ENCODE data around the gene CCDC9.

The CCDC9 gene

GRCh38 chr19:47228168-47228936 lies 28.0 kb upstream of the CCDC9 start:
- peak; percentile 71 for DNase-seq
- peaks cover 11% of the 10 kb centered on the region for H3K79me2 ChIP-seq (ENCODE audit: control insufficient read depth, insufficient read depth, low read length)

DNA sequence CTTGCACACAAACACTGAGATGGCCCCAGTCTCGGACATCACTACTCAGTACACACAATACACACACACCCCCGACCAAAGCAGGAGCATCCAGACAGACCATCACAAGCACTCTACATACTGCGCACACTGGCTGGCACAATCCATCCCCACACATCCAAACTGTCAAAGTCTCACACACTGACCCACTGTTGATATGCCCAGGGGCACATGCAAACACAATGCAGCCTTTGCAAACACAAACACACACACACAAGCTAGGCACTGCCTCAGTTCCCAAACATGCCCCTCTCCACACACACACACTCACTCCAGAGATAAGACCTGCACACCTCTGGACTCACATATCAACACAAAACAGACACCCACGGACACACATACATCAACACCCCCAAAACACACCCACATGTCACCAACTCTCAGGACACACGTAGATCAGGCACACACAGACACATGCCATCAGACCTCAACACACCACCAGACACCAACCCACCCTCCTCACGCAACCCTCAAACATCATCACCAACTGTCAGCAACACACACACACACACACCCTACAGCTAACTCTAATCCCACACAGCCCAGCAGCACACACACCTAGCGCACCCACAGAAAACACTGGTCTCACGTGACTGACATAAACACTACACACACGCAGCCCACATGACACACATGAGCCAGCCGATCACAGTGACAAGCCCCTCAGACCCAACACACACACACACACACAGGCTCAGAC lies 27.2 kb upstream of the CCDC9 start:
- H2BK120ac ChIP-seq (ENCODE audit: low read depth, low read length) = no peak overlapping the region
- H3K9ac ChIP-seq (ENCODE audit: low read length) = peak overlapping the region; percentile 85
- no peaks in the 10 kb centered on the region for H3K27me3 ChIP-seq (ENCODE audit: insufficient read depth, low read length, poor library complexity)
- DNase-seq = peak; percentile 43
- H2BK15ac ChIP-seq (replicated peaks; ENCODE audit: low read depth) = no peak overlapping the region
- WGBS (ENCODE audit: extremely low coverage, insufficient coverage, low lambda C conversion rate) = no CpG with 5 or more reads among the region's 10 CpGs
- H3K79me2 ChIP-seq (ENCODE audit: control insufficient read depth, insufficient read depth, low read length) = peaks cover 11% of the 10 kb centered on the region
- H3K79me1 ChIP-seq (ENCODE audit: low read length) = peaks cover 10% of the 10 kb centered on the region
- H4K8ac ChIP-seq (ENCODE audit: low read depth, low read length) = no peak overlapping the region
- H3K4me2 ChIP-seq (ENCODE audit: low read length) = peak overlapping the region; percentile 71
- no peaks in the 10 kb centered on the region for H3K36me3 ChIP-seq (ENCODE audit: control insufficient read depth, insufficient read depth, low read length)
- H4K5ac ChIP-seq (ENCODE audit: low read length) = no peak overlapping the region
- H3K4me3 ChIP-seq (ENCODE audit: low read length) = peak overlapping the region; percentile 32
- peaks cover 10% of the 10 kb centered on the region for H3K4me1 ChIP-seq (ENCODE audit: control insufficient read depth, low read depth, low read length)
- peak overlapping the region; percentile 94 for H3K56ac ChIP-seq (ENCODE audit: low read length)
- no peak overlapping the region for H2BK5ac ChIP-seq (ENCODE audit: low read length)
- H3K18ac ChIP-seq (ENCODE audit: low read length) = no peak overlapping the region
- H3K23ac ChIP-seq (ENCODE audit: low read length) = no peak overlapping the region
- H3K27ac ChIP-seq (ENCODE audit: low read depth, low read length) = no peak overlapping the region
- no peak overlapping the region for H3K4ac ChIP-seq (ENCODE audit: low read depth, low read length)
- H2AK5ac ChIP-seq (ENCODE audit: low read length) = peak overlapping the region; percentile 10

More at GRCh38 chr19:47228168-47228936, 28.0 kb upstream of the CCDC9 start:
- H4K8ac ChIP-seq (ENCODE audit: low read depth, low read length) = peak overlapping the region; percentile 41
- peaks cover 10% of the 10 kb centered on the region for H3K4me1 ChIP-seq (ENCODE audit: control insufficient read depth, low read depth, low read length)
- H4K5ac ChIP-seq (ENCODE audit: low read length) = no peak overlapping the region
- peak overlapping the region; percentile 96 for H3K27ac ChIP-seq (ENCODE audit: low read depth, low read length)
- H3K23ac ChIP-seq (ENCODE audit: low read length) = no peak overlapping the region
- peak overlapping the region; percentile 71 for H3K4me2 ChIP-seq (ENCODE audit: low read length)
- H2BK15ac ChIP-seq (replicated peaks; ENCODE audit: low read depth) = no peak overlapping the region
- H3K4me3 ChIP-seq (ENCODE audit: low read length) = peak overlapping the region; percentile 38
- H3K18ac ChIP-seq (ENCODE audit: low read length) = peak overlapping the region; percentile 90
- H2AK5ac ChIP-seq (ENCODE audit: low read length) = no peak overlapping the region
- H3K9ac ChIP-seq (ENCODE audit: low read length) = peak overlapping the region; percentile 85
- H3K79me1 ChIP-seq (ENCODE audit: low read length) = peaks cover 10% of the 10 kb centered on the region
- no peaks in the 10 kb centered on the region for H3K27me3 ChIP-seq (ENCODE audit: insufficient read depth, low read length, poor library complexity)
- H2BK5ac ChIP-seq (ENCODE audit: low read length) = peak overlapping the region; percentile 49
- no CpG with 5 or more reads among the region's 50 CpGs for WGBS (ENCODE audit: extremely low coverage, insufficient coverage, low lambda C conversion rate)
- peak overlapping the region; percentile 94 for H3K56ac ChIP-seq (ENCODE audit: low read length)
- H3K4ac ChIP-seq (ENCODE audit: low read depth, low read length) = peak overlapping the region; percentile 96
- peak overlapping the region; percentile 94 for H2BK120ac ChIP-seq (ENCODE audit: low read depth, low read length)
- no peaks in the 10 kb centered on the region for H3K36me3 ChIP-seq (ENCODE audit: control insufficient read depth, insufficient read depth, low read length)

DNA sequence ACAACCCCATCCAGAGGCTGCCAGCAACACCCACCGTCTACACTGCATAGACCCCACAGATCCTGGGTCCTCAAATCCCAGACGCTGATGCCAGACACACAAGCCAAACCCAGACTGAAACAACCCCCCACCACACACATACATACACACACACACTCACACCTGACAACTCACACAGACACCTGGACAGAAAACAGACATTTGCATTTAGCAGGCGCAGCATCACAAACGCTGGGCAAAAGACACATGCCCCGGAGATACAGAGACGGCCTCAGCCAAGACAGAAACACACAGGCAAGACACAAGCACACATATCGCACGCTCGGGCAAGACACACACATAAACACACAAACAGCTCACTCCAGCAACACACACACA lies 26.7 kb upstream of the CCDC9 start:
- H3K4me3 ChIP-seq (ENCODE audit: low read length) = peak overlapping the region; percentile 32
- H4K8ac ChIP-seq (ENCODE audit: low read depth, low read length) = no peak overlapping the region
- peaks cover 10% of the 10 kb centered on the region for H3K79me1 ChIP-seq (ENCODE audit: low read length)
- H4K5ac ChIP-seq (ENCODE audit: low read length) = no peak overlapping the region
- H3K9ac ChIP-seq (ENCODE audit: low read length) = peak overlapping the region; percentile 85
- no CpG with 5 or more reads among the region's 9 CpGs for WGBS (ENCODE audit: extremely low coverage, insufficient coverage, low lambda C conversion rate)
- H3K36me3 ChIP-seq (ENCODE audit: control insufficient read depth, insufficient read depth, low read length) = no peaks in the 10 kb centered on the region
- DNase-seq = peak; percentile 51
- no peaks in the 10 kb centered on the region for H3K27me3 ChIP-seq (ENCODE audit: insufficient read depth, low read length, poor library complexity)
- peaks cover 10% of the 10 kb centered on the region for H3K4me1 ChIP-seq (ENCODE audit: control insufficient read depth, low read depth, low read length)
- H3K27ac ChIP-seq (ENCODE audit: low read depth, low read length) = no peak overlapping the region
- no peak overlapping the region for H3K4ac ChIP-seq (ENCODE audit: low read depth, low read length)
- H3K56ac ChIP-seq (ENCODE audit: low read length) = peak overlapping the region; percentile 94
- H2BK5ac ChIP-seq (ENCODE audit: low read length) = no peak overlapping the region
- peak overlapping the region; percentile 19 for H3K4me2 ChIP-seq (ENCODE audit: low read length)
- H2BK120ac ChIP-seq (ENCODE audit: low read depth, low read length) = no peak overlapping the region
- no peak overlapping the region for H3K18ac ChIP-seq (ENCODE audit: low read length)
- H3K79me2 ChIP-seq (ENCODE audit: control insufficient read depth, insufficient read depth, low read length) = peaks cover 11% of the 10 kb centered on the region
- no peak overlapping the region for H2BK15ac ChIP-seq (replicated peaks; ENCODE audit: low read depth)
- no peak overlapping the region for H3K23ac ChIP-seq (ENCODE audit: low read length)
- no peak overlapping the region for H2AK5ac ChIP-seq (ENCODE audit: low read length)

DNA sequence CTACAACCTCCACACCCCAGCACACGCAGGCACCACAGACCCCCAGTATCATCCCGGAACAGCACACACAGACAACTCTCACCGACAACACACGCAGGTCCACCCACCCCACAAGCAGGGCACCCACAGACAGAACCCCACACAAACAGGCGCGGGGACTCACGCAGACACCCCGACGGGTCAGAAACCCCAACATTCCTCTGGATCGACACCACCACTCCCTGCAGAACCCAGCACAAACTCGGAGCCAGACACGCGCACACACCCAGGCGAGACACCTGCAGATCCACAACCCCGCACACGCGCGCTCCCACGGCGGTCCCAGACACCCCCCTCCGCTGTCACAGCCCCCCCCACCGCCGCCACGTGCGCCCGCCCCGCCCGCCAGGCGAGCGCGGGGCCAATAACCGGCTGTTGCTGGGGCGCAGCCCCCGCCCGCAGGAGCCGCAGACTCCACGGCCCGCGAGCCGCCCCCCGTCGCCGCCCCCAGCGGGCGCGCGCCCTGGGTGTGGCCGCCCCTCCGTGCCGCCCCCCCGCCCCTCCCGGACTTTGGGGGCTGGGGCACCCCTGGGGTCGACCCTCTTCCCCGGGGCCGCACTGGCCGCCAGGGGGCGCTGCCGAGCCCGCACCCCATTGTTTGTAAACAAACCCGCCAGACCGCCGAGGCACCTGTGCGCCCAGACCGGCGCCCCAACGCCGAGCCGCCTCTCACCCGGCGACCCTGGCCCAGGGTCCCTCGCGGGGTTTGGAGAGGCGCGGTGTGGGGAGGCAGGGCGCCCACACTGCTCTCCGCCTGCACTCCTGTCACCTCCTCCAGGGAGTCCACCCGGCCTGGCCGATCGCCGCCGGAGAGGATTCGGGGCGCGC lies 26.0 kb upstream of the CCDC9 start:
- no peak overlapping the region for H4K8ac ChIP-seq (ENCODE audit: low read depth, low read length)
- WGBS (ENCODE audit: extremely low coverage, insufficient coverage, low lambda C conversion rate) = no CpG with 5 or more reads among the region's 84 CpGs
- H3K4me3 ChIP-seq (ENCODE audit: low read length) = peak overlapping the region; percentile 61
- no peak overlapping the region for H3K23ac ChIP-seq (ENCODE audit: low read length)
- no peak overlapping the region for H2BK15ac ChIP-seq (replicated peaks; ENCODE audit: low read depth)
- H3K4me1 ChIP-seq (ENCODE audit: control insufficient read depth, low read depth, low read length) = peaks cover 10% of the 10 kb centered on the region
- H3K4me2 ChIP-seq (ENCODE audit: low read length) = peak overlapping the region; percentile 71
- H4K5ac ChIP-seq (ENCODE audit: low read length) = no peak overlapping the region
- peak overlapping the region; percentile 64 for H3K18ac ChIP-seq (ENCODE audit: low read length)
- peak overlapping the region; percentile 85 for H3K9ac ChIP-seq (ENCODE audit: low read length)
- H2BK120ac ChIP-seq (ENCODE audit: low read depth, low read length) = no peak overlapping the region
- peaks cover 11% of the 10 kb centered on the region for H3K79me2 ChIP-seq (ENCODE audit: control insufficient read depth, insufficient read depth, low read length)
- peak overlapping the region; percentile 56 for H3K27ac ChIP-seq (ENCODE audit: low read depth, low read length)
- peak overlapping the region; percentile 94 for H3K56ac ChIP-seq (ENCODE audit: low read length)
- H3K79me1 ChIP-seq (ENCODE audit: low read length) = peaks cover 10% of the 10 kb centered on the region
- no peaks in the 10 kb centered on the region for H3K27me3 ChIP-seq (ENCODE audit: insufficient read depth, low read length, poor library complexity)
- DNase-seq = peak; percentile 42
- no peaks in the 10 kb centered on the region for H3K36me3 ChIP-seq (ENCODE audit: control insufficient read depth, insufficient read depth, low read length)
- H2BK5ac ChIP-seq (ENCODE audit: low read length) = no peak overlapping the region
- H2AK5ac ChIP-seq (ENCODE audit: low read length) = no peak overlapping the region
- H3K4ac ChIP-seq (ENCODE audit: low read depth, low read length) = peak overlapping the region; percentile 58

- H3K18ac ChIP-seq (ENCODE audit: low read length) = peak within 1 kb of the TSS; percentile 64
- H4K5ac ChIP-seq (ENCODE audit: low read length) = no peak within 1 kb of the TSS
- H3K4me2 ChIP-seq (ENCODE audit: low read length) = peak within 1 kb of the TSS; percentile 71
- no peaks in the 10 kb centered on the region for H3K36me3 ChIP-seq (ENCODE audit: control insufficient read depth, insufficient read depth, low read length)
- peaks cover 10% of the 10 kb centered on the region for H3K79me1 ChIP-seq (ENCODE audit: low read length)
- no peaks in the 10 kb centered on the region for H3K27me3 ChIP-seq (ENCODE audit: insufficient read depth, low read length, poor library complexity)
- DNase-seq = no peak
- peak within 1 kb of the TSS; percentile 79 for H2BK5ac ChIP-seq (ENCODE audit: low read length)
- peak within 1 kb of the TSS; percentile 94 for H3K56ac ChIP-seq (ENCODE audit: low read length)
- peak within 1 kb of the TSS; percentile 56 for H3K27ac ChIP-seq (ENCODE audit: low read depth, low read length)
- WGBS (ENCODE audit: extremely low coverage, insufficient coverage, low lambda C conversion rate) = no CpG with 5 or more reads among the region's 43 CpGs
- peak within 1 kb of the TSS; percentile 61 for H3K4me3 ChIP-seq (ENCODE audit: low read length)
- peaks cover 8% of the 10 kb centered on the region for H3K4me1 ChIP-seq (ENCODE audit: control insufficient read depth, low read depth, low read length)
- peak within 1 kb of the TSS; percentile 58 for H3K4ac ChIP-seq (ENCODE audit: low read depth, low read length)
- H2BK120ac ChIP-seq (ENCODE audit: low read depth, low read length) = no peak within 1 kb of the TSS
- H3K23ac ChIP-seq (ENCODE audit: low read length) = no peak within 1 kb of the TSS
- H4K8ac ChIP-seq (ENCODE audit: low read depth, low read length) = no peak within 1 kb of the TSS
- no peak within 1 kb of the TSS for H2BK15ac ChIP-seq (replicated peaks; ENCODE audit: low read depth)
- peaks cover 11% of the 10 kb centered on the region for H3K79me2 ChIP-seq (ENCODE audit: control insufficient read depth, insufficient read depth, low read length)
- peak within 1 kb of the TSS; percentile 85 for H3K9ac ChIP-seq (ENCODE audit: low read length)
- H2AK5ac ChIP-seq (ENCODE audit: low read length) = peak within 1 kb of the TSS; percentile 7
Observed at GRCh38 chr19:47230921-47231214, 25.5 kb upstream of the CCDC9 start, which contains the start of gene BBC3. Gene BBC3 (minus strand): TSS chr19:47231199. CDS start chr19:47228431, 2,768 bp downstream.

Measured in mesendoderm (in vitro differentiated cells).